Uterus (tissue), 2 donors: ENCODE data around the gene DLGAP5.

Source experiments
- POLR2A ChIP-seq, 2 donors: fragments of 450-650 bp; IDR thresholded peaks; one replicate each; pipeline ENCODE4 v1.6.1; 2016; ENCODE audit warnings: antibody characterized with exemption in 2 of 2, mild to moderate bottlenecking in 1 of 2, moderate library complexity in 1 of 2
- TF ChIP-seq, protein P1 (sequence below), 4 experiments: fragments of 200-600 bp in 2 of 4; fragments of 450-650 bp in 2 of 4; sonication (generic) in 2 of 4; IDR thresholded peaks; one replicate each; pipeline ENCODE4 v1.5.1; 2016 to 2019; ENCODE audit warnings: antibody characterized with exemption in 4 of 4, mild to moderate bottlenecking in 2 of 4, moderate library complexity in 1 of 4

DNA sequence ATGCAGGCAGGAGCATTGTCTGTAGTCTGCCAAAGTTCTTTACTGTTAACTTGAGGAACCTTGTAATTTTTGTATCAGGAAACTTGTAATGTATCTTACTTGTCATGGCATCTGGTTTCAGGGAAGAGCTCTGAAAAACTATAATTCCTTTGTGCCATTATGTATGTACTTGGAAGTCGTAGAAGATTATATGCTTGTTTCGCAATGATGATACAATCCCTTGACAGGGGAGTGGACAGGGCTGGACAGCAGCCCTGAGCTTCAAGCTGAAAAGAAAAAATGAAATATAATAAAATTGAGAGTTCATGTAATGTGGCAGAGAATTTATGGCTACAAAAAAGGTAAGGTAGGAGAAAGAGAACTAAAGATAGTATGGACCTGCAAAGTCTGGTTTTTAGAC, 7.4 kb upstream of the DLGAP5 start:
- TF ChIP-seq POLR2A (IDR thresholded peaks at IDR 0.05): no peak
- TF ChIP-seq, protein P1, sequence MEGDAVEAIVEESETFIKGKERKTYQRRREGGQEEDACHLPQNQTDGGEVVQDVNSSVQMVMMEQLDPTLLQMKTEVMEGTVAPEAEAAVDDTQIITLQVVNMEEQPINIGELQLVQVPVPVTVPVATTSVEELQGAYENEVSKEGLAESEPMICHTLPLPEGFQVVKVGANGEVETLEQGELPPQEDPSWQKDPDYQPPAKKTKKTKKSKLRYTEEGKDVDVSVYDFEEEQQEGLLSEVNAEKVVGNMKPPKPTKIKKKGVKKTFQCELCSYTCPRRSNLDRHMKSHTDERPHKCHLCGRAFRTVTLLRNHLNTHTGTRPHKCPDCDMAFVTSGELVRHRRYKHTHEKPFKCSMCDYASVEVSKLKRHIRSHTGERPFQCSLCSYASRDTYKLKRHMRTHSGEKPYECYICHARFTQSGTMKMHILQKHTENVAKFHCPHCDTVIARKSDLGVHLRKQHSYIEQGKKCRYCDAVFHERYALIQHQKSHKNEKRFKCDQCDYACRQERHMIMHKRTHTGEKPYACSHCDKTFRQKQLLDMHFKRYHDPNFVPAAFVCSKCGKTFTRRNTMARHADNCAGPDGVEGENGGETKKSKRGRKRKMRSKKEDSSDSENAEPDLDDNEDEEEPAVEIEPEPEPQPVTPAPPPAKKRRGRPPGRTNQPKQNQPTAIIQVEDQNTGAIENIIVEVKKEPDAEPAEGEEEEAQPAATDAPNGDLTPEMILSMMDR (IDR thresholded peaks at IDR 0.05): no peak
